Left ventricle myocardium inferior (tissue), 1 donor: Measurements from ENCODE around the gene STX16. TPM values are rescaled to one million over a fixed set of nuclear protein-coding genes. Genes with fewer than 3 reads are reported as not detected.

Experiments used
- DNase-seq: peaks from one replicate; pipeline ENCODE4 v3.0.0-alpha.2; 2020
- H3K27ac ChIP-seq: fragments of 200-600 bp; replicated peaks from 2 replicates; pipeline ENCODE4 v1.8.0; 2021
- H3K27me3 ChIP-seq: fragments of 200-600 bp; 2 replicates; pipeline ENCODE4 v1.8.0; 2021; ENCODE audit warnings: low read depth
- H3K36me3 ChIP-seq: fragments of 200-600 bp; 2 replicates; pipeline ENCODE4 v1.8.0; 2021
- H3K4me1 ChIP-seq: fragments of 200-600 bp; 2 replicates; pipeline ENCODE4 v1.8.0; 2021
- H3K4me3 ChIP-seq: fragments of 200-600 bp; 2 replicates; pipeline ENCODE4 v1.8.0; 2021; ENCODE audit warnings: mild to moderate bottlenecking, moderate library complexity
- H3K9me3 ChIP-seq: fragments of 200-600 bp; replicated peaks from 2 replicates; pipeline ENCODE4 v1.8.0; 2021
- CTCF ChIP-seq: fragments of 200-600 bp; IDR thresholded peaks from 2 replicates; pipeline ENCODE4 v1.8.0; 2021; ENCODE audit warnings: antibody characterized with exemption, mild to moderate bottlenecking, borderline replicate concordance
- intact Hi-C: fragments of 100-400 bp; cut with micrococcal nuclease; formaldehyde crosslinking; loops from one replicate; pipeline ENCODE4 v1.11.0; 2022
- total RNA-seq: library from RNA; stranded (reverse); fragmentation: NEBNext Ultra II Directional; extraction: Animal tissue kit (Norgen Biotek cat#: 25700); gene quantifications from one replicate; pipeline ENCODE4 v1.2.1, GENCODE V29; 2021
- donor health status: DM: no; HTN: yes; CAD: no; lungs with severe emphysema.

Gene STX16
- total RNA-seq, 1 donor from 2014 or later, result 28.0 TPM

- Histone ChIP-seq H3K9me3 (no peaks in the 10 kb centered on the region), H3K27me3 (no peaks in the 10 kb centered on the region), H3K4me3 (no peak overlapping the region), H3K36me3 (peaks cover 76% of the 10 kb centered on the region), H3K4me1 (no peaks in the 10 kb centered on the region), H3K27ac (no peak overlapping the region)
- DNase-seq, result no peak
- intact Hi-C loops, result no loop called here
- TF ChIP-seq CTCF, result no peak
Observed at GRCh38 chr20:58670659-58671058, 19.6 kb downstream of the STX16 start.

GRCh38 chr20:58673119-58673518, 22.0 kb downstream of the STX16 start:
- Histone ChIP-seq H3K27ac (no peak overlapping the region), H3K27me3 (no peaks in the 10 kb centered on the region), H3K36me3 (peaks cover 90% of the 10 kb centered on the region), H3K4me3 (no peak overlapping the region), H3K4me1 (no peaks in the 10 kb centered on the region), H3K9me3 (no peaks in the 10 kb centered on the region)
- no peak for DNase-seq
- TF ChIP-seq CTCF, result no peak
- intact Hi-C loops, result no loop called here

- H3K27me3 ChIP-seq, result no peaks in the 10 kb centered on the region
- H3K4me3 ChIP-seq, result no peak overlapping the region
- intact Hi-C loops, result no loop called here
- H3K27ac ChIP-seq, result no peak overlapping the region
- no peaks in the 10 kb centered on the region for H3K4me1 ChIP-seq
- no peak for TF ChIP-seq CTCF
- no peak for DNase-seq
- H3K36me3 ChIP-seq, result peaks cover 92% of the 10 kb centered on the region
- no peaks in the 10 kb centered on the region for H3K9me3 ChIP-seq
Observed at GRCh38 chr20:58675146-58675584, 24.1 kb downstream of the STX16 start.

- no peaks in the 10 kb centered on the region for H3K9me3 ChIP-seq
- H3K4me3 ChIP-seq, result no peak overlapping the region
- DNase-seq, result no peak
- H3K4me1 ChIP-seq, result no peaks in the 10 kb centered on the region
- intact Hi-C loops, result no loop called here
- no peaks in the 10 kb centered on the region for H3K27me3 ChIP-seq
- TF ChIP-seq CTCF, result no peak
- no peak overlapping the region for H3K27ac ChIP-seq
- H3K36me3 ChIP-seq, result peaks cover 92% of the 10 kb centered on the region
Observed at GRCh38 chr20:58675641-58676040, 24.6 kb downstream of the STX16 start.

- no peak for DNase-seq
- intact Hi-C loops, result no loop called here
- Histone ChIP-seq H3K9me3 (no peaks in the 10 kb centered on the region), H3K4me1 (no peaks in the 10 kb centered on the region), H3K27ac (no peak overlapping the region), H3K4me3 (no peak overlapping the region), H3K36me3 (peaks cover 90% of the 10 kb centered on the region), H3K27me3 (no peaks in the 10 kb centered on the region)
- no peak for TF ChIP-seq CTCF
Observed at GRCh38 chr20:58676161-58676560, 25.1 kb downstream of the STX16 start.
